ENCODE results near the gene FGF6.

GRCh38 chr12:4486049-4486699 is 40.6 kb upstream of the FGF6 start:
- TF ChIP-seq, protein P1, sequence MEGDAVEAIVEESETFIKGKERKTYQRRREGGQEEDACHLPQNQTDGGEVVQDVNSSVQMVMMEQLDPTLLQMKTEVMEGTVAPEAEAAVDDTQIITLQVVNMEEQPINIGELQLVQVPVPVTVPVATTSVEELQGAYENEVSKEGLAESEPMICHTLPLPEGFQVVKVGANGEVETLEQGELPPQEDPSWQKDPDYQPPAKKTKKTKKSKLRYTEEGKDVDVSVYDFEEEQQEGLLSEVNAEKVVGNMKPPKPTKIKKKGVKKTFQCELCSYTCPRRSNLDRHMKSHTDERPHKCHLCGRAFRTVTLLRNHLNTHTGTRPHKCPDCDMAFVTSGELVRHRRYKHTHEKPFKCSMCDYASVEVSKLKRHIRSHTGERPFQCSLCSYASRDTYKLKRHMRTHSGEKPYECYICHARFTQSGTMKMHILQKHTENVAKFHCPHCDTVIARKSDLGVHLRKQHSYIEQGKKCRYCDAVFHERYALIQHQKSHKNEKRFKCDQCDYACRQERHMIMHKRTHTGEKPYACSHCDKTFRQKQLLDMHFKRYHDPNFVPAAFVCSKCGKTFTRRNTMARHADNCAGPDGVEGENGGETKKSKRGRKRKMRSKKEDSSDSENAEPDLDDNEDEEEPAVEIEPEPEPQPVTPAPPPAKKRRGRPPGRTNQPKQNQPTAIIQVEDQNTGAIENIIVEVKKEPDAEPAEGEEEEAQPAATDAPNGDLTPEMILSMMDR (IDR thresholded peaks at IDR 0.05), result no peak
- TF ChIP-seq POLR2AphosphoS5 (IDR thresholded peaks at IDR 0.05), result no peak

All from sigmoid colon (tissue), 4 donors.